GM12878 (cell line): ENCODE data around the gene KREMEN2. TPM values are rescaled to one million over a fixed set of nuclear protein-coding genes. Genes with fewer than 3 reads are reported as not detected.

ENCODE experiments used
- ATAC-seq: fragments of 200-7000 bp; cut with Tn5 transposase; 3 replicates; pipeline ENCODE4 v1.9.1; 2020; ENCODE audit warnings: mild to moderate bottlenecking, moderate library complexity
- BruUV-seq: library from RNA; stranded (reverse); fragments of 400-500 nt; replicated peaks from 2 replicates; lab custom pipeline; 2021; lab: Mats Ljungman, UMichigan
- CTCF ChIA-PET: fragments of 300-600 bp; sonication (Branson Sonifier 250); formaldehyde crosslinking; extraction: SDS; loops from one replicate; lab custom pipeline; 2021; ENCODE audit warnings: inconsistent platforms; lab: Yijun Ruan, JAX
- POLR2A ChIA-PET: fragments of 350-600 bp; formaldehyde crosslinking; extraction: SDS; loops from one replicate; lab custom pipeline; 2021; ENCODE audit warnings: inconsistent platforms; lab: Charles Lee
- RAD21 ChIA-PET: fragments of 300-600 bp; sonication (Branson Sonifier 250); formaldehyde crosslinking; loops from one replicate; lab custom pipeline; 2023; ENCODE audit warnings: antibody characterized with exemption; ENCODE audit not compliant: unreplicated experiment; lab: Charles Lee
- SMC1A ChIA-PET: fragments of 300-600 bp; sonication (Branson Sonifier 250); formaldehyde crosslinking; loops from one replicate; lab custom pipeline; 2023; ENCODE audit not compliant: unreplicated experiment, uncharacterized antibody; lab: Charles Lee
- DNase-seq: peaks from one replicate; pipeline ENCODE4 v3.0.0-alpha.2; 2011; ENCODE audit warnings: low read depth, low spot score
- FAIRE-seq: peaks from 3 replicates; lab custom pipeline; 2011; peaks lifted over from hg19 to GRCh38; lab: Jason Lieb, UNC
- H2AFZ ChIP-seq: 2 replicates; pipeline ENCODE4 v1.6.0; 2011; ENCODE audit warnings: low read depth, low read length, control low read depth; ENCODE audit not compliant: control insufficient read depth
- H3K27ac ChIP-seq: 2 replicates; pipeline ENCODE4 v1.5.1; 2011; ENCODE audit warnings: control low read depth; ENCODE audit not compliant: control insufficient read depth, insufficient read depth
- H3K27me3 ChIP-seq, 2 experiments: replicated peaks in 1 of 2; 2 replicates each; pipeline versions ENCODE4 v1.6.0 to v1.6.1; 2011; ENCODE audit warnings: low read length in 1 of 2; ENCODE audit not compliant: control insufficient read depth in 2 of 2, insufficient read depth in 2 of 2
- H3K36me3 ChIP-seq, 2 experiments: 2 replicates each; pipeline ENCODE4 v1.5.1; 2011; ENCODE audit warnings: low read length in 1 of 2; ENCODE audit not compliant: control insufficient read depth in 2 of 2, insufficient read depth in 2 of 2
- H3K4me1 ChIP-seq: 2 replicates; pipeline ENCODE4 v1.6.1; 2011; ENCODE audit warnings: mild to moderate bottlenecking, low read length, moderate library complexity, mixed read lengths; ENCODE audit not compliant: control insufficient read depth, insufficient read depth
- H3K4me2 ChIP-seq: 2 replicates; pipeline ENCODE4 v1.6.0; 2011; ENCODE audit warnings: control low read depth; ENCODE audit not compliant: control insufficient read depth, insufficient read depth
- H3K4me3 ChIP-seq: fragments of 200-600 bp; sonication (generic); 2 replicates; pipeline ENCODE4 v1.5.1; 2016
- H3K79me2 ChIP-seq: 2 replicates; pipeline ENCODE4 v1.6.0; 2011; ENCODE audit warnings: low read length; ENCODE audit not compliant: control insufficient read depth, insufficient read depth
- H3K9ac ChIP-seq: 2 replicates; pipeline ENCODE4 v1.8.0; 2011; ENCODE audit warnings: low read length, control low read depth, mixed read lengths; ENCODE audit not compliant: control insufficient read depth, insufficient read depth
- H3K9me3 ChIP-seq: replicated peaks from 3 replicates; pipeline ENCODE4 v1.5.1; 2011; ENCODE audit warnings: mild to moderate bottlenecking, low read length; ENCODE audit not compliant: control insufficient read depth, insufficient read depth
- H4K20me1 ChIP-seq: 2 replicates; pipeline ENCODE4 v1.6.0; 2011; ENCODE audit not compliant: control insufficient read depth, insufficient read depth
- EZH2 ChIP-seq: IDR thresholded peaks from 2 replicates; pipeline ENCODE4 v1.6.1; 2012; ENCODE audit warnings: low read depth, mild to moderate bottlenecking, control low read depth, inconsistent platforms, low read length, borderline replicate concordance; ENCODE audit not compliant: control insufficient read depth
- HDAC6 ChIP-seq: fragments of 200-600 bp; sonication (generic); IDR thresholded peaks from one replicate; pipeline ENCODE4 v1.8.0; 2017; ENCODE audit warnings: antibody characterized with exemption; ENCODE audit not compliant: unreplicated experiment
- NFIC ChIP-seq: IDR thresholded peaks from 2 replicates; pipeline ENCODE4 v1.6.1; 2012; ENCODE audit warnings: low read depth, mild to moderate bottlenecking, inconsistent platforms, low read length, moderate library complexity
- PAX5 ChIP-seq: IDR thresholded peaks from 2 replicates; pipeline ENCODE4 v1.6.1; 2011; ENCODE audit warnings: low read depth, low read length, borderline replicate concordance
- RFX5 ChIP-seq: IDR thresholded peaks from 2 replicates; pipeline ENCODE4 v1.6.1; 2011; ENCODE audit warnings: low read depth, low read length, improper control_type of control experiment
- SPI1 ChIP-seq: IDR thresholded peaks from 2 replicates; pipeline ENCODE4 v1.6.1; 2011; ENCODE audit warnings: low read depth, mild to moderate bottlenecking, low read length, moderate library complexity, borderline replicate concordance; ENCODE audit not compliant: insufficient read depth
- ZNF217 ChIP-seq: fragments of 450-650 bp; IDR thresholded peaks from 2 replicates; pipeline ENCODE4 v1.6.1; 2017; ENCODE audit warnings: antibody characterized with exemption, mild to moderate bottlenecking
- ZNF274 ChIP-seq: IDR thresholded peaks from one replicate; pipeline ENCODE4 v1.8.0; 2011; ENCODE audit not compliant: insufficient read length, insufficient read depth
- WGBS: methylation state at CpG from one replicate; pipeline ENCODE4 v1.1.6; 2016; ENCODE audit warnings: low lambda C conversion rate; ENCODE audit not compliant: insufficient replicate concordance, insufficient coverage; ENCODE audit errors: missing lambda C conversion rate; 5-methylcytosine and 5-hydroxymethylcytosine counted together
- in situ Hi-C: fragments of 300-500 bp; cut with MboI; formaldehyde crosslinking; loops from 9 replicates; pipeline ENCODE4 v1.14.3; 2018; ENCODE audit warnings: mixed read lengths
- intact Hi-C: fragments of 100-400 bp; cut with micrococcal nuclease; formaldehyde crosslinking; loops from one replicate; pipeline ENCODE4 v1.14.2; 2022; ENCODE audit not compliant: unreplicated experiment
- polyA plus RNA-seq, 11 experiments: library from polyadenylated mRNA; depleted of rRNA in 4 of 11; unstranded in 6 of 11; stranded (reverse) in 5 of 11; fragments of >200 nt; fragmentation: Nextera tagmentation in 4 of 11; fragmentation: Illumina TruSeq in 1 of 11; extraction: Ambion mirVana in 4 of 11; extraction: Trizol in 1 of 11; gene quantifications; 1 replicate in 1 of 11; 2 replicates in 10 of 11; pipeline versions ENCODE4 v1.2.1 to v1.2.3, GENCODE V29; 2011 to 2016; ENCODE audit warnings: inconsistent platforms in 2 of 11, missing spikeins in 2 of 11, low read depth in 1 of 11
- total RNA-seq, 4 experiments: library from RNA; depleted of rRNA in 3 of 4; stranded (reverse); fragments of >200 nt in 3 of 4; fragmentation: Illumina TruSeq in 1 of 4; extraction: Trizol in 1 of 4; gene quantifications; 2 replicates each; pipeline versions ENCODE4 v1.2.1 to v1.2.3, GENCODE V29; 2013 to 2021
- TF ChIP-seq, protein P1 (sequence below): fragments of 150-350 bp; IDR thresholded peaks from 2 replicates; pipeline ENCODE4 v1.6.1; 2014; ENCODE audit warnings: mild to moderate bottlenecking, low read depth, low read length

The KREMEN2 gene
- total and polyA plus RNA-seq, 10 of the 15 experiments (the other 5 are each of a cell fraction or from before 2014, with no cell fraction given) = 0.06 to 3.7 (median 0.83) TPM; not detected in 2

DNA sequence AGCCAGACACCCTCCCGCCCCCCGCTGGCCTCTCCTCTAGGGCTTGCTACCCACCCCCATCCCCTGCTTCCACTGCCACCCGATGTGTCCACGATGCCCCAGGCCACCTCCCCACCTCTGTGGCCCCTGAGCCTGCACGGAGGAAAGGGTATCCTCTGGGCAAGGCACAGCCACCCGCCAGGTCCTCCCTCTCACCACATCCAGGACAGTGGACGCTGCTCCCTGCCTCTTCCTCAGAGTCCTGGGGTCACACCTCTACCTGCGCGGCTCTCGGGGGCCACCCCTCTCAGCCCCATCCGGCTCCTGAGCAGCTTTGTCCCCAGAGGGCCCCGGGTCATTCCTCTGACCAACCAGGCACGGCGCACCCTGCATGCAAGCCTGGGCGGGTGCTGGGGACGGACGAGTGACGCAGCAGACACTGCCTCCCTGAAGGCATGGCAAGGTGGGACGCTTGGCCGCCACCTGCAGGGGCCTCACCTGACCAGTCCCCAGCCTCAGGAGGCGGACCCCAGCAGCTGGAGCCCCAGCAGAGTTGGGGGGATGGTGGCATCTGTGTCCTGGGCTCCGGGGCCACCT is 27.6 kb upstream of the KREMEN2 start:
- H3K36me3 ChIP-seq = peaks cover 10 to 16% of the 10 kb centered on the region in 2 experiments; a peak in 3 of 4 replicates
- no peak overlapping the region for H2AFZ ChIP-seq
- 81% methylated on average over 18 of the region's 22 CpGs for WGBS
- no peaks in the 10 kb centered on the region for H4K20me1 ChIP-seq
- no peak overlapping the region for H3K27ac ChIP-seq
- DNase-seq (no peak), ATAC-seq (no peak), FAIRE-seq (no peak)
- POLR2A ChIA-PET = no interaction called here
- in situ Hi-C loops = no loop called here
- H3K9ac ChIP-seq = no peak overlapping the region
- no peaks in the 10 kb centered on the region for H3K79me2 ChIP-seq
- H3K4me3 ChIP-seq = no peak overlapping the region
- H3K4me2 ChIP-seq = no peak overlapping the region
- RAD21 ChIA-PET = no interaction called here
- H3K4me1 ChIP-seq = peaks cover 4% of the 10 kb centered on the region; the same call in 1 of the 2 replicates
- SMC1A ChIA-PET = no interaction called here
- CTCF ChIA-PET = no interaction called here
- TF ChIP-seq ZNF274 = no peak
- TF ChIP-seq, protein P1, sequence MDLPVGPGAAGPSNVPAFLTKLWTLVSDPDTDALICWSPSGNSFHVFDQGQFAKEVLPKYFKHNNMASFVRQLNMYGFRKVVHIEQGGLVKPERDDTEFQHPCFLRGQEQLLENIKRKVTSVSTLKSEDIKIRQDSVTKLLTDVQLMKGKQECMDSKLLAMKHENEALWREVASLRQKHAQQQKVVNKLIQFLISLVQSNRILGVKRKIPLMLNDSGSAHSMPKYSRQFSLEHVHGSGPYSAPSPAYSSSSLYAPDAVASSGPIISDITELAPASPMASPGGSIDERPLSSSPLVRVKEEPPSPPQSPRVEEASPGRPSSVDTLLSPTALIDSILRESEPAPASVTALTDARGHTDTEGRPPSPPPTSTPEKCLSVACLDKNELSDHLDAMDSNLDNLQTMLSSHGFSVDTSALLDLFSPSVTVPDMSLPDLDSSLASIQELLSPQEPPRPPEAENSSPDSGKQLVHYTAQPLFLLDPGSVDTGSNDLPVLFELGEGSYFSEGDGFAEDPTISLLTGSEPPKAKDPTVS = no peak
- no peak for TF ChIP-seq RFX5
- TF ChIP-seq ZNF217 = no peak
- no peak for TF ChIP-seq EZH2
- no peak for TF ChIP-seq NFIC
- TF ChIP-seq PAX5 = no peak
- TF ChIP-seq HDAC6 = no peak
- TF ChIP-seq SPI1 = no peak
- no peaks in the 10 kb centered on the region for H3K9me3 ChIP-seq
- no peaks in the 10 kb centered on the region for H3K27me3 ChIP-seq
- intact Hi-C loops = no loop called here
- BruUV-seq = no TSS peak
